PC-9 (cell line): ENCODE results near the gene APLN. TPM values are rescaled to one million over a fixed set of nuclear protein-coding genes. Genes with fewer than 3 reads are reported as not detected.

ENCODE experiments used
- BruUV-seq: library from RNA; stranded (reverse); fragments of 400-500 nt; replicated peaks from 2 replicates; lab custom pipeline; 2021; lab: Mats Ljungman, UMichigan
- CTCF ChIA-PET: fragments of 300-600 bp; sonication (Branson Sonifier 250); formaldehyde crosslinking; loops from one replicate; lab custom pipeline; 2022; ENCODE audit warnings: antibody characterized with exemption; lab: Charles Lee
- POLR2A ChIA-PET: fragments of 300-600 bp; sonication (Branson Sonifier 250); formaldehyde crosslinking; loops from one replicate; lab custom pipeline; 2022; ENCODE audit warnings: antibody characterized with exemption; ENCODE audit not compliant: unreplicated experiment; lab: Charles Lee
- DNase-seq, 2 experiments: peaks; one replicate each; pipeline versions ENCODE4 v3.0.0 to v3.0.0-alpha.2; 2015 to 2022; ENCODE audit warnings: mixed read lengths in 1 of 2
- H2AFZ ChIP-seq: fragments of 200-600 bp; sonication (generic); 2 replicates; pipeline ENCODE4 v1.8.1; 2017; ENCODE audit warnings: antibody characterized with exemption
- H3F3A ChIP-seq: fragments of 200-600 bp; sonication (generic); 2 replicates; pipeline ENCODE4 v1.8.1; 2017; ENCODE audit warnings: antibody characterized with exemption, mild to moderate bottlenecking, low read depth; ENCODE audit not compliant: insufficient read depth
- H3K27ac ChIP-seq: fragments of 200-600 bp; sonication (generic); 2 replicates; pipeline ENCODE4 v1.6.1; 2016; ENCODE audit warnings: mixed run types
- H3K27me3 ChIP-seq: fragments of 200-600 bp; sonication (generic); 2 replicates; pipeline ENCODE4 v1.6.1; 2016; ENCODE audit warnings: low read depth, mixed run types; ENCODE audit not compliant: insufficient read depth
- H3K36me3 ChIP-seq: fragments of 200-600 bp; sonication (generic); 2 replicates; pipeline ENCODE4 v1.6.1; 2016; ENCODE audit warnings: low read depth, mixed run types
- H3K4me1 ChIP-seq: fragments of 200-600 bp; sonication (generic); replicated peaks from 2 replicates; pipeline ENCODE4 v1.6.1; 2016; ENCODE audit warnings: mixed run types; ENCODE audit not compliant: insufficient read depth
- H3K4me2 ChIP-seq: fragments of 200-600 bp; sonication (generic); 2 replicates; pipeline ENCODE4 v1.6.1; 2017; ENCODE audit warnings: mixed run types
- H3K4me3 ChIP-seq: fragments of 200-600 bp; sonication (generic); 2 replicates; pipeline ENCODE4 v1.6.1; 2016; ENCODE audit warnings: mixed run types
- H3K79me2 ChIP-seq: fragments of 200-600 bp; sonication (generic); 2 replicates; pipeline ENCODE4 v1.6.1; 2017; ENCODE audit warnings: low read depth, mixed run types
- H3K9me2 ChIP-seq: fragments of 200-600 bp; sonication (generic); 2 replicates; pipeline ENCODE4 v1.8.1; 2017; ENCODE audit warnings: mild to moderate bottlenecking; ENCODE audit not compliant: insufficient read depth
- H3K9me3 ChIP-seq: fragments of 200-600 bp; sonication (generic); 2 replicates; pipeline ENCODE4 v1.8.1; 2016; ENCODE audit warnings: low read depth; ENCODE audit not compliant: insufficient read depth
- H4K20me1 ChIP-seq: fragments of 200-600 bp; sonication (generic); 2 replicates; pipeline ENCODE4 v1.8.1; 2017; ENCODE audit not compliant: insufficient read depth
- CTCF ChIP-seq: fragments of 200-600 bp; sonication (generic); conservative IDR thresholded peaks from 2 replicates; pipeline ENCODE4 v1.6.1; 2017; ENCODE audit warnings: mixed run types, antibody characterized with exemption, mild to moderate bottlenecking, moderate library complexity
- EZH2 ChIP-seq: fragments of 200-600 bp; sonication (generic); IDR thresholded peaks from 2 replicates; pipeline ENCODE4 v1.8.0; 2017; ENCODE audit warnings: antibody characterized with exemption, low read depth
- intact Hi-C: fragments of 100-400 bp; cut with micrococcal nuclease; formaldehyde crosslinking; loops from one replicate; pipeline ENCODE4 v1.10.0; 2022; ENCODE audit not compliant: unreplicated experiment
- total RNA-seq: library from RNA; stranded (reverse); gene quantifications from 2 replicates; pipeline ENCODE4 v1.2.3, GENCODE V29; 2021

APLN gene
- total RNA-seq, 1 experiment from 2014 or later, result 0.13 TPM

- intact Hi-C loops, result no loop called here
- CTCF ChIA-PET, result no interaction called here
- no peak overlapping the region for H3K4me2 ChIP-seq
Observed at GRCh38 chrX:129689796-129690195, 35.0 kb upstream of the APLN start.

GRCh38 chrX:129688097-129688496, 33.3 kb upstream of the APLN start:
- H4K20me1 ChIP-seq, result no peaks in the 10 kb centered on the region
- CTCF ChIA-PET, result no interaction called here

More at GRCh38 chrX:129689796-129690195, 35.0 kb upstream of the APLN start:
- H3K4me1 ChIP-seq, result no peaks in the 10 kb centered on the region
- BruUV-seq, result no TSS peak
- H3K4me3 ChIP-seq, result no peak overlapping the region
- no peaks in the 10 kb centered on the region for H4K20me1 ChIP-seq
- no peaks in the 10 kb centered on the region for H3F3A ChIP-seq
- H3K79me2 ChIP-seq, result no peaks in the 10 kb centered on the region
- no peaks in the 10 kb centered on the region for H3K36me3 ChIP-seq
- no peak overlapping the region for H3K27ac ChIP-seq
- H2AFZ ChIP-seq, result no peak overlapping the region
- H3K9me3 ChIP-seq, result no peaks in the 10 kb centered on the region
- no peaks in the 10 kb centered on the region for H3K27me3 ChIP-seq
- POLR2A ChIA-PET, result no interaction called here
- no peaks in the 10 kb centered on the region for H3K9me2 ChIP-seq
- DNase-seq, result no peak
- no peak for TF ChIP-seq CTCF
- no peak for TF ChIP-seq EZH2

GRCh38 chrX:129686422-129686948, 31.7 kb upstream of the APLN start:
- DNase-seq, result no peak
- CTCF ChIA-PET, result no interaction called here

More at GRCh38 chrX:129688097-129688496, 33.3 kb upstream of the APLN start:
- H3K9me2 ChIP-seq, result no peaks in the 10 kb centered on the region
- no peak for DNase-seq
- H2AFZ ChIP-seq, result no peak overlapping the region
- no peak for TF ChIP-seq CTCF
- no peak for TF ChIP-seq EZH2
- POLR2A ChIA-PET, result no interaction called here
- H3K79me2 ChIP-seq, result no peaks in the 10 kb centered on the region
- no peak overlapping the region for H3K4me2 ChIP-seq
- H3K27me3 ChIP-seq, result no peaks in the 10 kb centered on the region
- intact Hi-C loops, result no loop called here
- no peak overlapping the region for H3K27ac ChIP-seq
- no peaks in the 10 kb centered on the region for H3K36me3 ChIP-seq
- H3F3A ChIP-seq, result no peaks in the 10 kb centered on the region
- no peak overlapping the region for H3K4me3 ChIP-seq
- BruUV-seq, result no TSS peak
- no peaks in the 10 kb centered on the region for H3K9me3 ChIP-seq
- H3K4me1 ChIP-seq, result no peaks in the 10 kb centered on the region

More at GRCh38 chrX:129686422-129686948, 31.7 kb upstream of the APLN start:
- intact Hi-C loops, result no loop called here
- Histone ChIP-seq H3F3A (no peaks in the 10 kb centered on the region), H3K36me3 (no peaks in the 10 kb centered on the region), H3K79me2 (no peaks in the 10 kb centered on the region), H3K4me2 (no peak overlapping the region), H2AFZ (no peak overlapping the region), H3K27ac (no peak overlapping the region), H3K9me3 (no peaks in the 10 kb centered on the region), H3K9me2 (no peaks in the 10 kb centered on the region; the same call in 1 of the 2 replicates), H3K4me1 (no peaks in the 10 kb centered on the region), H3K27me3 (no peaks in the 10 kb centered on the region), H4K20me1 (no peaks in the 10 kb centered on the region), H3K4me3 (no peak overlapping the region)
- POLR2A ChIA-PET, result no interaction called here
- no TSS peak for BruUV-seq
- TF ChIP-seq EZH2 (no peak), CTCF (no peak)
